ENCODE results near the gene C3orf20.

GRCh38 chr3:14680716-14681115 lies 5.8 kb downstream of the C3orf20 start:
- TF ChIP-seq CTCF (IDR thresholded peaks at IDR 0.05) (no peak), POLR2A (IDR thresholded peaks at IDR 0.05) (no peak)
